Prostate gland (tissue), 2 donors: ENCODE results near the gene RAB15. TPM values are rescaled to one million over a fixed set of nuclear protein-coding genes. Genes with fewer than 3 reads are reported as not detected.

ENCODE experiments used
- DNase-seq: peaks from one replicate; pipeline ENCODE4 v3.0.0-alpha.2; 2019; ENCODE audit warnings: low spot score
- H3K27ac ChIP-seq, 2 donors: fragments of 200-600 bp; sonication (generic); 2 replicates each; pipeline ENCODE4 v1.5.1; 2017 to 2019
- H3K27me3 ChIP-seq: fragments of 200-600 bp; sonication (generic); replicated peaks from 2 replicates; pipeline ENCODE4 v1.5.1; 2019; ENCODE audit not compliant: insufficient read depth
- H3K36me3 ChIP-seq, 2 donors: fragments of 200-600 bp; sonication (generic); 1 replicate in 1 of 2; 2 replicates in 1 of 2; pipeline versions ENCODE4 v1.5.1 to v1.8.1; 2017 to 2019
- H3K4me1 ChIP-seq: fragments of 200-600 bp; sonication (generic); replicated peaks from 2 replicates; pipeline ENCODE4 v1.5.1; 2019
- H3K4me3 ChIP-seq, 2 donors: fragments of 200-600 bp; sonication (generic); 2 replicates each; pipeline ENCODE4 v1.5.1; 2017 to 2019
- H3K9me3 ChIP-seq: fragments of 200-600 bp; sonication (generic); 2 replicates; pipeline ENCODE4 v1.5.1; 2017
- POLR2A ChIP-seq: fragments of 450-650 bp; IDR thresholded peaks from one replicate; pipeline ENCODE4 v1.6.1; 2016; ENCODE audit warnings: antibody characterized with exemption, mild to moderate bottlenecking
- POLR2AphosphoS5 ChIP-seq: sonication (generic); formaldehyde crosslinking; IDR thresholded peaks from one replicate; pipeline ENCODE4 v1.6.1; 2017; ENCODE audit warnings: antibody characterized with exemption
- WGBS: methylation state at CpG from one replicate; pipeline ENCODE4 v1.1.5; 2018; 5-methylcytosine and 5-hydroxymethylcytosine counted together
- intact Hi-C: fragments of 100-400 bp; cut with DNase I; formaldehyde crosslinking; loops from one replicate; pipeline ENCODE4 v1.14.2; 2022
- total RNA-seq, 2 donors: library from RNA; depleted of rRNA; stranded (reverse); fragments of >200 nt; gene quantifications; one replicate each; pipeline ENCODE4 v1.1.0, GENCODE V29; 2016
- TF ChIP-seq, protein P1 (sequence below), 4 experiments: fragments of 200-600 bp in 2 of 4; fragments of 450-650 bp in 2 of 4; sonication (generic) in 2 of 4; IDR thresholded peaks; 1 replicate in 3 of 4; 2 replicates in 1 of 4; pipeline ENCODE4 v1.5.1; 2016 to 2019; ENCODE audit warnings: antibody characterized with exemption in 4 of 4, mild to moderate bottlenecking in 2 of 4, moderate library complexity in 2 of 4

The RAB15 gene
- total RNA-seq, 2 donors from 2014 or later, result 10.1 to 17.5 TPM

DNA sequence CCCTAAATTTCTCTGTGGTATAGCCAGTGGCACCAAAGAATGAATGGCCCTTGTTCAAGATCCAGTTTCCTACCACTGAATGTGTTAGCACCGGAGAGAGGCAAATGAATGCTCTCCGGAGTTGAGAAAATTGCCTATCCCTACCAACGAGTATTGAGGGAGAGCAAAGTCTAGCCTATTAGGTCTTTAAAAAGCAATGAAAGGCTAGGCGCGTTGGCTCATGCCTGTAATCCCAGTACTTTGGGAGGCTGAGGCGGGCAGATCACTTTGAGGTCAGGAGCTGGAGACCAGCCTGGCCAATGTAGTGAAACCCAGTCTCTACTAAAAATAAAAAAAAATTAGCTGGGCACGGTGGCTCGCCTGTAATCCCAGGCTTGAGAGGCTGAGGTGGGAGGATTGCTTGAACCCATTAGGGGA, 898 bp upstream of the RAB15 start:
- intact Hi-C loops, result no loop called here
- TF ChIP-seq, protein P1, sequence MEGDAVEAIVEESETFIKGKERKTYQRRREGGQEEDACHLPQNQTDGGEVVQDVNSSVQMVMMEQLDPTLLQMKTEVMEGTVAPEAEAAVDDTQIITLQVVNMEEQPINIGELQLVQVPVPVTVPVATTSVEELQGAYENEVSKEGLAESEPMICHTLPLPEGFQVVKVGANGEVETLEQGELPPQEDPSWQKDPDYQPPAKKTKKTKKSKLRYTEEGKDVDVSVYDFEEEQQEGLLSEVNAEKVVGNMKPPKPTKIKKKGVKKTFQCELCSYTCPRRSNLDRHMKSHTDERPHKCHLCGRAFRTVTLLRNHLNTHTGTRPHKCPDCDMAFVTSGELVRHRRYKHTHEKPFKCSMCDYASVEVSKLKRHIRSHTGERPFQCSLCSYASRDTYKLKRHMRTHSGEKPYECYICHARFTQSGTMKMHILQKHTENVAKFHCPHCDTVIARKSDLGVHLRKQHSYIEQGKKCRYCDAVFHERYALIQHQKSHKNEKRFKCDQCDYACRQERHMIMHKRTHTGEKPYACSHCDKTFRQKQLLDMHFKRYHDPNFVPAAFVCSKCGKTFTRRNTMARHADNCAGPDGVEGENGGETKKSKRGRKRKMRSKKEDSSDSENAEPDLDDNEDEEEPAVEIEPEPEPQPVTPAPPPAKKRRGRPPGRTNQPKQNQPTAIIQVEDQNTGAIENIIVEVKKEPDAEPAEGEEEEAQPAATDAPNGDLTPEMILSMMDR (IDR thresholded peaks at IDR 0.05), result no peak
- TF ChIP-seq POLR2A (no peak), POLR2AphosphoS5 (no peak)
- no peak overlapping the region for H3K4me3 ChIP-seq
- no peak overlapping the region for H3K27ac ChIP-seq
- no peaks in the 10 kb centered on the region for H3K27me3 ChIP-seq
- H3K4me1 ChIP-seq, result no peaks in the 10 kb centered on the region
- WGBS, result 66% methylated on average over 8 of the region's 8 CpGs
- H3K9me3 ChIP-seq, result no peaks in the 10 kb centered on the region
- DNase-seq, result no peak
- no peaks in the 10 kb centered on the region for H3K36me3 ChIP-seq

DNA sequence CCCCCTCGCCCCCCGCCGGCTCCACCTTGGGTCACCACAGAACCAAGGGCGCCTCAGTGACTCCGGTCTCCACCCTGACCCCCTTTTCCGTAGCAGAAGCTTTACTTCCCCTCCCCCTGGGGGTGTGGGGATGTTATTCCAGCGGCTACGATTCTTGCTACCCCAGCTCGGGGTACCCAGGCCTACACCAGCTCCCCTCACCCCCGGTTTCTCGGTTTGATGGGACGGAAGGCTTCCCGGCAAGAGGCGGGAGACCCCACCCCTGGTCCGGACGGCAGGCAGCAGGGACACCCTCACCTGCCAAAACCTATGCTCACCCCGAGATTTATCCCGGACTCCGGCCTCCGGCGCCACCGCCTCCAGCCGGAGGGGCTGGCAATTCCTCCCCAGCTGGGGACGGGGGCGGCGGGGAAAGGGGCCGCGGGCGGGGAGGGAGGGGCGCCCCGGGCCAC, 619 bp downstream of the RAB15 start:
- peak overlapping the region; percentile 64 to 70 for H3K4me3 ChIP-seq
- peak overlapping the region in 1 of 2 donors; percentile 56 for H3K27ac ChIP-seq
- WGBS, result 2% methylated on average over 24 of the region's 31 CpGs
- no peak for TF ChIP-seq POLR2AphosphoS5
- TF ChIP-seq, protein P1 (IDR thresholded peaks at IDR 0.05), result no peak
- no peak for TF ChIP-seq POLR2A
- H3K36me3 ChIP-seq, result no peaks in the 10 kb centered on the region
- intact Hi-C loops, result no loop called here
- DNase-seq, result no peak
- H3K9me3 ChIP-seq, result no peaks in the 10 kb centered on the region
- peaks cover 6% of the 10 kb centered on the region for H3K4me1 ChIP-seq
- no peaks in the 10 kb centered on the region for H3K27me3 ChIP-seq

DNA sequence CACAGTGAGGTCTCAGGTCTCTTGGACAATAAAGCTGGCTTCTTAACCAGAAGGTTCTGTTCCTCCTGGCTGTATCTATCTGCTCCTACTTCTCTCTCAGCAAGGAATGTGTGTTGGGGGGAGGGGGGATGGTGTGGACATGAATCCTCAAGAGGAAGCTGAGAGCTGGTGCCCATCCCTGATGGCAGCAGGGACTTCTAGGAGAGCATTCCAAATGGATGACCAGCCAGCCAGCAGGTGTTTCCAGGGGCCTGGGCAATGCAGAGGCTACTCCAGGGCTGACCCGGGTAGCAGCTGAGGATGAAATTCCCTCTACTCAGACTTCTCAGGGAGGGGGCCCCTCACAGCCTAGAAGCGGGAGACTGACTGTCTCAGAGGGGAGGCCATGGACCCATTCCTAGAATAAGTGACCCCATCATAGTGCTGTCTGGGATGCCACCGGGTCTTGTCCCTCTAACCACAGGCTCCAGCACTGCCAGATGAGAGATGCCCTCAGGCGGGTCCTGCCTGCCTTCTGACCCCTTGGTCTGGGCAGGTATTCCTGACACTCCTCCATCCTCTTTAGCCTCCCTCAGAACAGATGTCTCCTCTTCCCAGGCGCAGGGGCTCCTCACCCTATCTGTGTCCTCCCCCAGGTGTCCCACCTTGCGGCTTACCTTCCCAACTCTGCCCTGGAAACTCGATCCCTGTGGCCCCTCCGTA, 1.2 kb downstream of the RAB15 start:
- Histone ChIP-seq H3K36me3 (no peaks in the 10 kb centered on the region), H3K4me1 (peaks cover 7% of the 10 kb centered on the region), H3K27me3 (no peaks in the 10 kb centered on the region), H3K9me3 (no peaks in the 10 kb centered on the region), H3K27ac (no peak overlapping the region), H3K4me3 (peak overlapping the region; percentile 64 to 70)
- intact Hi-C loops, result no loop called here
- TF ChIP-seq, protein P1 (IDR thresholded peaks at IDR 0.05), result no peak
- DNase-seq, result no peak
- WGBS, result 45% methylated on average over 8 of the region's 8 CpGs

- H3K4me3 ChIP-seq, result no peak overlapping the region
- H3K4me1 ChIP-seq, result peaks cover 7% of the 10 kb centered on the region
- no peak for DNase-seq
- TF ChIP-seq, protein P1 (IDR thresholded peaks at IDR 0.05), result no peak
- TF ChIP-seq POLR2A, result no peak
- TF ChIP-seq POLR2AphosphoS5, result no peak
- 91% methylated on average over 3 of the region's 3 CpGs for WGBS
- H3K27me3 ChIP-seq, result no peaks in the 10 kb centered on the region
- H3K36me3 ChIP-seq, result no peaks in the 10 kb centered on the region
- H3K9me3 ChIP-seq, result no peaks in the 10 kb centered on the region
- no peak overlapping the region for H3K27ac ChIP-seq
- intact Hi-C loops, result no loop called here
Observed at GRCh38 chr14:64970041-64970440, 2.1 kb downstream of the RAB15 start.

DNA sequence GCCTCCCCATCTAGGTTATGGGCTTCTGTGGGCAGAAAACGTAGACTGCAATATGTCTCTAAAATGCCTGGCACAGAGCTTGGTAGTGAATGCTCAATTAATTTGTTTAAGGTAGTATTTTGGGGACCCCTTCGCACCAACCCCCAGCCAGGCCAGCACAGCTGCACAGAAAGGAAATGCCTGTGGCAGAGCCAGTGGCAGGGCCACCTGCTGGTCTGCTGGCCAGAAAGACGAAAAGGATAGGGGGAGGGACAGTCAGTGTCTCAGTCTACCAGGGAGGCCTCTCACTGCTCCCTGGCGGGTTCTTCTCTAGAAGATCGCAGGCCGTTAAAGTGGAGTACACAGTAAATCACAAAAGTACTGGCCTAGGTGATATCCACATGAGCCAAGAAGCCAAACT, 3.5 kb downstream of the RAB15 start:
- no peak overlapping the region for H3K27ac ChIP-seq
- TF ChIP-seq POLR2A (no peak), POLR2AphosphoS5 (no peak)
- TF ChIP-seq, protein P1 (IDR thresholded peaks at IDR 0.05), result no peak
- H3K27me3 ChIP-seq, result no peaks in the 10 kb centered on the region
- no peak overlapping the region for H3K4me3 ChIP-seq
- no peak for DNase-seq
- no peaks in the 10 kb centered on the region for H3K36me3 ChIP-seq
- peaks cover 7% of the 10 kb centered on the region for H3K4me1 ChIP-seq
- WGBS, result 76% methylated on average over 6 of the region's 6 CpGs
- intact Hi-C loops, result no loop called here
- no peaks in the 10 kb centered on the region for H3K9me3 ChIP-seq
